ENCODE measurements around the gene DNMT1. TPM values are rescaled to one million over a fixed set of nuclear protein-coding genes. Genes with fewer than 3 reads are reported as not detected.

The DNMT1 gene
- total RNA-seq, 2 donors from 2014 or later: 17.2 to 27.7 TPM

DNA sequence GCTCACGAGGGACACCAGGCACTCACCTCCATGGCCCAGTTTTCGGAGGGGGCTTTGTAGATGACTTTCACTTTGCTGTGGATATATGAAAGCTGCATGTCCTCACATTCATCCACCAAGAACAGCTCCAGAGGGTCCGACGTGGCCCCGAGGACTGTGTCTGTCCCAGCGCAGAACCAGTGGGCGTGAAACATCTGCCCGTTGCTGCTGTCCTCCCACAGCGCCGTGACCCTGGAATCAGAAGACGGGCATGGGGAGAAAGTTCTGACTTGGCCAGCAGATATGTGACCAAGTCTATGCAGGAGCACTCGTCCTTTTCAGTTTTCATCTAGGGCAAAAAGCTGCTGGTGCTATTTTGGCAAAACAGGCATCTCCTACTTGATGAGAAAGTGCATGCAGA lies 45.3 kb downstream of the DNMT1 start:
- Histone ChIP-seq H3K4me1 (no peaks in the 10 kb centered on the region), H3K36me3 (peaks cover 83% of the 10 kb centered on the region), H3K9me3 (no peaks in the 10 kb centered on the region), H3K4me3 (no peak overlapping the region), H3K27me3 (no peaks in the 10 kb centered on the region), H3K27ac (no peak overlapping the region)
- TF ChIP-seq, protein P1, sequence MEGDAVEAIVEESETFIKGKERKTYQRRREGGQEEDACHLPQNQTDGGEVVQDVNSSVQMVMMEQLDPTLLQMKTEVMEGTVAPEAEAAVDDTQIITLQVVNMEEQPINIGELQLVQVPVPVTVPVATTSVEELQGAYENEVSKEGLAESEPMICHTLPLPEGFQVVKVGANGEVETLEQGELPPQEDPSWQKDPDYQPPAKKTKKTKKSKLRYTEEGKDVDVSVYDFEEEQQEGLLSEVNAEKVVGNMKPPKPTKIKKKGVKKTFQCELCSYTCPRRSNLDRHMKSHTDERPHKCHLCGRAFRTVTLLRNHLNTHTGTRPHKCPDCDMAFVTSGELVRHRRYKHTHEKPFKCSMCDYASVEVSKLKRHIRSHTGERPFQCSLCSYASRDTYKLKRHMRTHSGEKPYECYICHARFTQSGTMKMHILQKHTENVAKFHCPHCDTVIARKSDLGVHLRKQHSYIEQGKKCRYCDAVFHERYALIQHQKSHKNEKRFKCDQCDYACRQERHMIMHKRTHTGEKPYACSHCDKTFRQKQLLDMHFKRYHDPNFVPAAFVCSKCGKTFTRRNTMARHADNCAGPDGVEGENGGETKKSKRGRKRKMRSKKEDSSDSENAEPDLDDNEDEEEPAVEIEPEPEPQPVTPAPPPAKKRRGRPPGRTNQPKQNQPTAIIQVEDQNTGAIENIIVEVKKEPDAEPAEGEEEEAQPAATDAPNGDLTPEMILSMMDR (IDR thresholded peaks at IDR 0.05): no peak
- no peak for DNase-seq (ENCODE audit: low spot score)

DNA sequence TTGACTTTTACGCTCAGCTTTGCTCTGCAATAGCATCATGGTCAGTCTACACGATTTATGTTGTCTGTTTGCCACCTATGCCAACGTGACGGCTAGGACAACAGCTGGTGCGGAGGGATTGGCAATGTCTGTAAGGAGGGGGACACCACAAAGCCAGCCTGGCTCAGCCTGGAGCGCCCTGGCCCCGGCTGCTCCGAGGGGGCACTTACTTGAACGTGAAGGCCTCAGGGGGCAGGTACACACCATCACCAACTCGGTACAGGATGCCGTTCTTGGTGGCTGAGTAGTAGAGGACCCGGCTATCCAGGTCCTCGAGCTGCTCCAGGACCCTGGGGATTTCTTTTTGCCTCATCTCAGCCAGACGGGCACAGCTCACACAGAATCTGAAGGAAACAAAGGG lies 48.6 kb downstream of the DNMT1 start:
- TF ChIP-seq, protein P1 (IDR thresholded peaks at IDR 0.05): no peak
- DNase-seq (ENCODE audit: low spot score): no peak
- H3K27ac ChIP-seq: no peak overlapping the region
- no peaks in the 10 kb centered on the region for H3K9me3 ChIP-seq
- H3K36me3 ChIP-seq: peaks cover 90% of the 10 kb centered on the region
- no peaks in the 10 kb centered on the region for H3K4me1 ChIP-seq
- no peak overlapping the region for H3K4me3 ChIP-seq
- H3K27me3 ChIP-seq: no peaks in the 10 kb centered on the region

DNA sequence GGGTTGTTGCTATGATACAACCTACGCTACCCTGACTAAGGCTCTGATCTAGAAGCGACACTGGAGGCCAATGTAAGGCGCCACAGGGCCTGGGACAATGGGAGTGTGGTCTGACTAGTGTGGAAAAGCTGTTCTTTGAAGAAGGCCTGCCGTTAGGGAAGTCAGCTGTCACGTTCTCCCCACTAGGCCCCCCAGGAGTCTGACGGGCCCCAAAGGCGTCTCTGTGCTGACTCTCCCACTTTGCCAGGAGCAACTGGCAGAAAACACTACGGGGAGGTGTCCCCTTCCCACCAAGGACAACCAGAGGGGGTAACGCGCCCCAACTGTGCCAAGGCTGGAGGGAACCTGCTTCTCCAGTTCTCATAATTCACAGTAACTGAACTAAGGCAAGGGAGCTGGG lies 49.7 kb downstream of the DNMT1 start:
- no peak for DNase-seq (ENCODE audit: low spot score)
- H3K27ac ChIP-seq: no peak overlapping the region
- no peaks in the 10 kb centered on the region for H3K27me3 ChIP-seq
- H3K4me1 ChIP-seq: no peaks in the 10 kb centered on the region
- TF ChIP-seq, protein P1 (IDR thresholded peaks at IDR 0.05): no peak
- peaks cover 91% of the 10 kb centered on the region for H3K36me3 ChIP-seq
- H3K9me3 ChIP-seq: no peaks in the 10 kb centered on the region
- H3K4me3 ChIP-seq: no peak overlapping the region

DNA sequence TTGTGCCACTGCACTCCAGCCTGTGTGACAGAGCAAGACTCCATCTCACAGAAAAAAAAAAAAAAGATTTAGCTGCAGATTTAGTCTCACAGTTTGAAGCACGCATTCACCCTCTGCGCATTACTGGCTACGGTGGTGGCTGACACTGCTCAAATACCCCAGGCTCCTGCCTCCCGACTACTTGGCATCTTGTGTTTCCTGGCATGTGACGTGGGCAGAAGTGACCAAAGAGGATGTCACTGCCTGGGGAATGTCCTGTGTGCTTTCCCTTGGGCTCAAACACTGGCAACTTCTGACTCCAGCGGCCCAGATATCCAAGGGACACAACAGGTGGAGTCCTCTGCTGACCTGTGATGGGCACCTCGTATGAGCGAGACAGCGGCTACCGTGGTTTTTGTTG lies 50.4 kb downstream of the DNMT1 start:
- Histone ChIP-seq H3K27ac (no peak overlapping the region), H3K36me3 (peaks cover 91% of the 10 kb centered on the region), H3K4me1 (no peaks in the 10 kb centered on the region), H3K27me3 (no peaks in the 10 kb centered on the region), H3K4me3 (no peak overlapping the region), H3K9me3 (no peaks in the 10 kb centered on the region)
- DNase-seq (ENCODE audit: low spot score): no peak
- TF ChIP-seq, protein P1 (IDR thresholded peaks at IDR 0.05): no peak

DNA sequence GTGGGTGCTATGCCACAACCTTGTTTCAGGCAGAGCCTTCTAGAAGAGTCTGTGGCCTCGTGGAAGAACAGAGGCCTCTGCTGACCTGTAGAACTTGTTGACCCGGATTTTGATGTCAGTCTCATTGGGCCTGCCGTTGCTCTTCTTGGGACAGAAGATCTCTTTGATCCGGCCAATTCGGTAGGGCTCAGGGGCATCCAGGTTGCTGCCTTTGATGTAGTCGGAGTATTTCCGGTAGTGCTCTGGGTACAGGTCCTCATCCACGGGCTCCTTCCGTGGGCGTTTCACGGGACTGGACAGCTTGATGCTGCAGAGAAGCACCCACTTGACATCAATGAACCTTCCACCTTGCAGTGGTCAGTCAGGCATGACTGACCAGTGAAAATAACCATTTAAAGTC lies 51.1 kb downstream of the DNMT1 start:
- Histone ChIP-seq H3K9me3 (no peaks in the 10 kb centered on the region), H3K27me3 (no peaks in the 10 kb centered on the region), H3K4me3 (no peak overlapping the region), H3K27ac (no peak overlapping the region), H3K36me3 (peaks cover 91% of the 10 kb centered on the region), H3K4me1 (no peaks in the 10 kb centered on the region)
- TF ChIP-seq, protein P1 (IDR thresholded peaks at IDR 0.05): no peak
- no peak for DNase-seq (ENCODE audit: low spot score)

DNA sequence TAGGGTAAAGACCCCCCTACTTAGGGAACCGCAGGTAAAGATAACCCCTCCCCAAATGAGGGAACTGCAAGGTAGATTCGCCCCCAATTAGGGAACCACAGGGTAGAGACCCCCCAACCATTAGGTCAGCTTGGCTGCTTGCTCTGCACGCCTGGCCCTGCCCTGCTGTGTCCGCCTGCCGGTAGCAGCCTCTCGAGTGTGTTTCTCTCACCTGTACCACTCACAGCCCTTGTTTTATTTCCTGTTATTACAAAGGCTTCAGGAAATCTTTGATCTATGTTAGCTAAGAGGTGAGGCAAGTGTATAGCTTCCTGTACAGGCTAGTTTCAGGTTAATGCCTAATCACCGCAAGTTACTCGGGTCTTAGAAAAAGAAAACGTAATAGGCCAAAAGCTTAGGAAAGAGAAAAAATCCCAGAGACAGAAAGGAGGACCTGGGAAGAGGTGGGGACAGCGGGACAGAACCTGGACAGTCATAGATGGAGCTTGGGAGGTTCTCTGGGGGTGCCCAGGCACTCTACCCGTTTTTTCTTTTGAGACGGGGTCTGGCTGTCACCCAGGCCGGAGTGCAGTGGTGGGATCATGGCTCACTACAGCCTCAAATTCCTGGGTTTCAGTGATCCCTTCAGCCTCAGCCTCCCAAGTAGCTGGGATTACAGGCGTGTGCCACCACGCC lies 51.9 kb downstream of the DNMT1 start:
- Histone ChIP-seq H3K36me3 (peaks cover 96% of the 10 kb centered on the region), H3K27ac (no peak overlapping the region), H3K4me3 (no peak overlapping the region), H3K27me3 (no peaks in the 10 kb centered on the region), H3K9me3 (no peaks in the 10 kb centered on the region), H3K4me1 (no peaks in the 10 kb centered on the region)
- DNase-seq (ENCODE audit: low spot score): no peak
- TF ChIP-seq, protein P1 (IDR thresholded peaks at IDR 0.05): no peak
